Measurements from ENCODE around the gene PIP5KL1.

Gene PIP5KL1

GRCh38 chr9:127947841-127948710 is 17.5 kb upstream of the PIP5KL1 start:
- DNase-seq, result no peak

GRCh38 chr9:127946728-127947127 is 16.2 kb upstream of the PIP5KL1 start:
- DNase-seq, result no peak

GRCh38 chr9:127945942-127946341 is 15.4 kb upstream of the PIP5KL1 start:
- no peak for DNase-seq

DNA sequence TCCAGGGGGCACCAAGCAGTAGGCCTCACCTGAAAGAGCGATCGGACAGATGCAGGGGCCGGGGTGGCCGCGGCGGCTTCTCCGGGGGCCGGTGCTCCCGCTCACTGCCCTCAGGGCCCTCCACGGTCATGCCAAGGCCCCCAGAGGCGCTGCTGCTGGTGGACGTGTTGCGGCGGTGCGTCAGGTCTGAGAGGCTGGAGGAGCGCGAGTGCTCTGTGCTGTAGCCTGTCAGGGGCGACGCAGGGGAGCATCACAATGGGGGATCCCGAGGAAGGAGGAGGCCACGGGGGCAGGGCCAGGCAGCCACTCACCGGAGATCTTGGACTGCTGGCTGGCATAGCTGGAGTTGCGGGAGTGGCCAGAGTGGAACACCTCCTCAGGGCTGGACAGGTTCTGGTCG is 14.8 kb upstream of the PIP5KL1 start:
- DNase-seq, result no peak

GRCh38 chr9:127944586-127945218 is 14.1 kb upstream of the PIP5KL1 start:
- DNase-seq, result no peak

DNA sequence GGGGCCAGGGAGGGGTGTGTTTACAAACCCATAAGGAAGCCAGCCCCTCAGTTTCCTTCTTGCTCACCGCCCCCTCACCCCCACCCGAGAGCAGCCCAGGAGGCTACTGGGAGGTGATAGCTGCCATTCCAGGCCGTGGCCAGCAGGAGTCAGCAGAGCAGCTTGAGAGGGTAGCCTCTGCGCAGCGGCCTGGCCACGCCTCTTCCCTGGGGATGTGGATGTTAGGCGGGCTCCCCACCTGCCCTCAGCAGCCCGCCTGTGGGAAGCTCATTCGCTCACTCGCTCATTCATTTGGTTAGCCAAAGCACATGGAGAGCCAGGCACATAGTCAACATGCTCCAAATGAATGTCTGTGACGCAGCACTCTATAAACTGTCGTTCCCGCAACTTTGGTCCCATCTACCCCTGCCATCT is 13.2 kb upstream of the PIP5KL1 start:
- DNase-seq, result peak; percentile 84

- no peak for DNase-seq
Measured at GRCh38 chr9:127943011-127943662, 12.6 kb upstream of the PIP5KL1 start.

- peak; percentile 80 for DNase-seq
Measured at GRCh38 chr9:127942216-127943010, 11.8 kb upstream of the PIP5KL1 start.

DNA sequence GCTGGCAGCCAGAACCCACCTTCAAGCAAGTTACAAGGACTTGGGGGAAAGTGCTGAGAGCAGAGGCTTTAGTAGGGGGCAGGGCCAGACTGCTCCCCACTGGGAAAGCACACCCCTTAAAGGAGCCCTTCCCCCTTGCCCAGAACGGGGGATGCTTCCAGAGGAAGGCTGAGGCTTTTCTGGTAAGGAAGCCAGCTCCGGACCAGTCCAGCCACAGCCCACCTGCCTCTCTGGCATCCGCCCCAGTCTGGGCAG is 11.3 kb upstream of the PIP5KL1 start:
- DNase-seq, result no peak

DNA sequence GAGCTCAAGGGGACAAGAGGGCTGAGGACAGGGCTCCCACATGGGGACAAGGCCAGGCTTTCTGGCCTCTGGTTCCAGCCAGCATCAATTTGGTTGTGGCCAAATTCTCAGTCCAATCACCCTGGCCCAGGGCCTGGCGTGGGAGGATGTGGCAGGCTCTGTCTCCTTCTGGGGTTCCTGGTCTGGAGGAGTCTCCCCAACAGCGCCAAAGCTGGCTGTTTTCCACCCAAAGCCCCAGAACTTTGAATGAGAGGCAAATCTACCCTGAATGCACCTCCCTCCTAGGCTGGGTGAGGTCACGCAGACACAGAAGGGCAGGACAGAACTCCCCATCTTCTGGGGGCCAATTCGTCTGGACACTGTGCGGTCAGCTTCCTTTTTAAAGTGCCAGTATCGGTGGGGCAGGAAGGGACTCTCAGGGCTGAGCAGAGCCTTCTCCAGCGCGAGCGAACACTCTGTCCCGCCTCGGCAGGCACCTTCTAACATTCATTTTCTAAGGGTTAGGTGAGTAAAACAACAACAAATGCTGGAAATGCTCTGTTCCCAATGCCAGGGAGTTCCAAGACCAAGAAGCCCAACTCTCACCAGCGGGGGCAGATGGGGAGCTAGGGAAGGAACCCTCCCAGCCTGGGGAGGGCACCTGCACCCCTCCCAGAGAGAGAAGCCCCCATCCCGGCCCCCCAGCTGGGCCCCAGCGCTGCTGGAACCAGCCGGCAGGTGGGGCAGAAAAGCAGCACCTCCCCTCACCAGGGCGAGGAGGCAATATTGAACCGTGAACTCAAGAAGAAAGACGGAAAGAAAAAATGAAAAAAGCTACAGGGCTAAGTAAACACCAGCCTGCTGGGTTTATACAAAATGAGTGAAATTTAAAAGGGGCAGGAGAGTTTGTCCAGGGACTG is 10.7 kb upstream of the PIP5KL1 start:
- no peak for DNase-seq

DNA sequence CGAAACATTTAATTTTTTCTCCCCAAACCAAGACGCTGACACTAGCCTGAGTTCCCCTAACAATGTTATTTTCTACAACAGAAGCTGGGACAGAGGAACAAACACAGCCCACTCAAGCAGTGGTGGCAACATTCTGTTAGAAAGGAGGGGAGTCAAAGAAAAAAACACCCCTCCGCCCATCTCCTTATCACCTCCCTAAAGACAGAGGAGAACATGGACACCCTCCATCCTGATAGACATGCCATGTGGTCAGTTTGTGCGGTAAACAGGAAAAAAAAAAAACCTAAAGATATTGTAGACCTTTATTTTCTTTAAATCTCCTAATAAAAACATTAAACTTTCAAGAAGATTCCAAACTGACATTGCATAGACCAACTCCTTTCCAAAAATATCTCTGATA is 10.0 kb upstream of the PIP5KL1 start:
- DNase-seq, result no peak

DNA sequence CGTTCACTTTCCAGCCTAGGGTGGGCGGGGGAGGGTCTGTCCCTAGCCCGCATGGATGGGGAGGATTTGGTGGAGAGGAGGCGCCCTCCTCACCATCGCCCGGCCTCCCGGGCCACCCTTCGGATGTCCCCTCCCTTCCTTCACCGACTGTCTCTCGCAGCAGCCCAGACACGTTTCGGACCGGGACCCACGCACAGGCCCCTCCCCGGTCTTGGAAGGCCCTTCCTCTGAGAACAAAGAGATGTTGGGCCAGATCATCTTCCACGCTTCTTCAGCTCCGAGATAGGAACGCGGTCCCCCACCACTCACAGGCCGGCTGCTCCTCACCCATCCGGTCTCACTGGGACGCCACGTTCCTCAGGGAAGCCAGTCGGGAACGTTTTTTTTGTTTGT is 7.7 kb upstream of the PIP5KL1 start:
- DNase-seq, result peak; percentile 57

- DNase-seq, result peak; percentile 94
Measured at GRCh38 chr9:127937388-127938297, 7.1 kb upstream of the PIP5KL1 start, which contains the start of gene DPM2. TSS of gene DPM2 (minus strand) at chr9:127937854. CDS start at chr9:127937820, 34 bp downstream.

DNA sequence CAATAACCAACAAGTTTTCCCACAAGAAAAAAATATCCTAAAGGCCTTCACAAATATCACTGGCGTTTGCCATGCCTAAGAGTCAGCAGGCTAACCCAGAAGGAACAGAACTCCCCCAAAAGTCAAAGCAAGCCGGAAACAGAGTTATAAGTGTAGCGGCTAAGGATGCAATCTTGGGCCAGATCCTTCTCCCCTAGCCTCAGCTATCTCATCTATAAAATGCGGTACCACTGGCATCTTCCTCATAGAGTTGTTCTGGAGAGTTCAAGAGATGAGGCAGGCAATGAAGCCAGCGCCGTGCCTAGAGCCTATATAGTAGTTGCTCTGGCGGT is 6.4 kb upstream of the PIP5KL1 start:
- no peak for DNase-seq

GRCh38 chr9:127936347-127936852 is 5.8 kb upstream of the PIP5KL1 start:
- no peak for DNase-seq

DNA sequence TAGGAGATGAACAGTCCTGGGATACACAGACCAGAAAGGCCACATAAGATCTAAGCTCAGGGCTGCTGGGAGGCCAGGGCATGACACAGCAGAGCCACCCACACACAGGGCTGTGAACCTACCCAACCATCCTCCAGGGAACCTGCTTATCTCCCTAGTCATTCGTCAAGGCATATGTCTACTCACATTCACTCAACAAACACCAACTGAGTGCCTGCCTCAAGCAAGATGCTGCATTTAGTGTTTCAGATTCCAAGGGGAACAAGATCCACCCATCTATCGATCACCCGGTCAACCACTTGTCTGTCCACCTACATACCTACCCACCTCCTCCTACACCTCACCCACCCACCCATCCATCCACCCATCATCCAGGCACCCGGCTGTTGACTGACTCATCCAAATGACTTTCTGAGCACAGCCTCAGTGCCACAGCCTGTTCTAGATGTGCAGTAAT is 5.2 kb upstream of the PIP5KL1 start:
- no peak for DNase-seq

GRCh38 chr9:127934986-127935385 is 4.4 kb upstream of the PIP5KL1 start:
- no peak for DNase-seq

DNA sequence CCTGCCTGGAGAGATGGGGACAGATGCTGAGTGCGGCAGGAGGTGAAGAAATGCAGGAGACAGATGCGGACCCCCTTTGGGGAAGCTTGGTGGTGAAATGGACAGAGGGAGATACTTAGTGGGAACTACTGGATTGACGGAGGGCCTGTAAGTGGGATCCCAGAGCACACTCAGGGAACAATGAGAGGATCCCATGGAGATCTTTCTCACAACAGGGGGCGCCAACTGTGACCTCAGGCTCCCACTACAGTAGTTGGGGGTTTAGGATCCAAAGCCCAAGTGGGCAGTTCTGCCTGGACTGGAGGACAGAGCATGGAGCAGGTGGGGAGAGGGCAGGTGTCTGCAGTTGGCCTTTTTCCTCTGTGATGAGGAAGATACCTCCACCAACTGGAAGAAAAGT is 3.7 kb upstream of the PIP5KL1 start:
- no peak for DNase-seq

- DNase-seq, result peak; percentile 80
Measured at GRCh38 chr9:127931092-127931881, 710 bp upstream of the PIP5KL1 start.

DNA sequence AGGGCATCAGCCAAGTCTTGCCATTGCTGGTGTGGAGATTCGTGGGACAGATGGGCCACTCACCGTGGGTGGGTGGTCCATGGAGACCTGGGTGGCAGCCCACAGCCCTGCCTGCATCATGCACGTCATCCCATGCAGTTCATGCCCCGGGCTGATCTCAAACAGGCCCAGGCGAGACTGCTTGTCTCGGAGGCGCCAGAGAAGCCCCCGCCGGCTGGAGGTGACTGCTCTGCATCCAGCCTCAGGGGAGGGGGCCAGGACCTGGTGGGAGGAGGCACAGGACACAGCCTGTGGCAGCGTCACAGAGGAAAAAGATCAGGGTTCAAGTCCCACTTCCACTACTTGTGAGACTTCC is 975 bp downstream of the PIP5KL1 start:
- no peak for DNase-seq

Data from eye (tissue), 1 donor.